ENCODE results near the gene PSEN1. TPM values are rescaled to one million over a fixed set of nuclear protein-coding genes. Genes with fewer than 3 reads are reported as not detected.

The PSEN1 gene
- total RNA-seq, 1 experiment from 2014 or later = 49.9 TPM

- Histone ChIP-seq H3K23me2 (ENCODE audit: insufficient read length, low read depth, low read length, poor library complexity, severe bottlenecking) (no peaks in the 10 kb centered on the region), H3K4me1 (ENCODE audit: insufficient read depth, low read length) (no peaks in the 10 kb centered on the region), H2BK20ac (ENCODE audit: low read depth, low read length, poor library complexity, severe bottlenecking) (no peak overlapping the region), H2BK5ac (ENCODE audit: insufficient read length, low read length) (no peak overlapping the region), H3K14ac (ENCODE audit: insufficient read depth, low read length) (no peak overlapping the region), H2BK12ac (ENCODE audit: insufficient read length, low read depth, low read length) (no peak overlapping the region), H4K5ac (ENCODE audit: insufficient read length, low read depth, low read length) (no peak overlapping the region), H3K9ac (ENCODE audit: extremely low read depth, insufficient read length, low read length) (no peak overlapping the region), H3K27ac (ENCODE audit: insufficient read length, low read depth, low read length) (no peak overlapping the region), H3K79me1 (ENCODE audit: insufficient read depth, low read depth, low read length, poor library complexity, severe bottlenecking) (peaks cover 4% of the 10 kb centered on the region), H2AFZ (ENCODE audit: low read length) (no peak overlapping the region), H4K20me1 (ENCODE audit: control insufficient read depth, insufficient read depth, insufficient read length) (no peaks in the 10 kb centered on the region), H3K56ac (ENCODE audit: insufficient read length, low read depth, low read length) (no peak overlapping the region), H3K4ac (ENCODE audit: low read depth, low read length) (no peak overlapping the region), H2BK120ac (ENCODE audit: low read depth, low read length, poor library complexity, severe bottlenecking) (no peak overlapping the region), H3K27me3 (ENCODE audit: insufficient read depth, low read length) (no peaks in the 10 kb centered on the region), H3K23ac (ENCODE audit: insufficient read length, low read depth, low read length) (no peak overlapping the region), H4K8ac (replicated peaks; ENCODE audit: insufficient read length, low read depth, low read length) (no peak overlapping the region), H2AK5ac (ENCODE audit: insufficient read length, low read length) (no peak overlapping the region), H3K79me2 (ENCODE audit: insufficient read depth, low read length) (no peaks in the 10 kb centered on the region), H3K4me2 (ENCODE audit: insufficient read depth, insufficient read length, low read length) (no peak overlapping the region), H2BK15ac (ENCODE audit: low read depth, low read length) (no peak overlapping the region), H3K18ac (ENCODE audit: insufficient read length, low read depth, low read length) (no peak overlapping the region), H3K9me3 (ENCODE audit: control insufficient read depth, low read depth, low read length) (no peaks in the 10 kb centered on the region), H4K91ac (ENCODE audit: insufficient read length, low read depth, low read length) (no peak overlapping the region), H3T11ph (ENCODE audit: low read length) (no peak overlapping the region)
- no peak for DNase-seq
- no peaks in the 10 kb centered on the region for H3K9me3 Mint-ChIP-seq
- TF ChIP-seq CTCF (conservative IDR thresholded peaks at IDR 0.05) = no peak
- H3K4me1 Mint-ChIP-seq = peaks cover 11 to 19% of the 10 kb centered on the region in 2 experiments
- H3K36me3 Mint-ChIP-seq (ENCODE audit: insufficient read depth in 1 of 3, low read depth in 3 of 3) = peaks cover 9 to 28% (median 17%) of the 10 kb centered on the region in 3 experiments; a peak in 6 of 7 replicates
- no peak overlapping the region for H3K4me3 Mint-ChIP-seq
- WGBS (ENCODE audit: extremely low coverage, insufficient read length, low lambda C conversion rate) = no CpG with 5 or more reads among the region's 3 CpGs
- peak overlapping the region in 1 of 3 experiments; percentile 59; a peak in 1 of 7 replicates for H3K27ac Mint-ChIP-seq
- no peaks in the 10 kb centered on the region for H3K27me3 Mint-ChIP-seq (ENCODE audit: low read depth)
Observed at GRCh38 chr14:73146111-73146510, 9.8 kb downstream of the PSEN1 start.
